ENCODE results near the gene USP17L19. TPM values are rescaled to one million over a fixed set of nuclear protein-coding genes. Genes with fewer than 3 reads are reported as not detected.

Gene USP17L19
- total RNA-seq, result not detected in 2 replicates

GRCh38 chr4:9253078-9253477 is at the start of gene USP17L19:
Gene USP17L19, plus strand, starts transcription at chr4:9253378. Its CDS starts 0 bp downstream, at chr4:9253378.

GRCh38 chr4:9210357-9210756 is 42.8 kb upstream of the USP17L19 start, which contains the start of gene USP17L10:
Gene USP17L10, plus strand, starts transcription at chr4:9210657. Its CDS starts 0 bp downstream, at chr4:9210657.

GRCh38 chr4:9215105-9215504 is 38.1 kb upstream of the USP17L19 start, which contains the start of gene USP17L11:
Gene USP17L11, plus strand, starts transcription at chr4:9215405. Its CDS starts 0 bp downstream, at chr4:9215405.

GRCh38 chr4:9219852-9220251 is 33.3 kb upstream of the USP17L19 start, which contains the start of gene USP17L12:
Gene USP17L12, plus strand, starts transcription at chr4:9220152. Its CDS starts 0 bp downstream, at chr4:9220152.

GRCh38 chr4:9224596-9224995 is 28.6 kb upstream of the USP17L19 start, which contains the start of gene USP17L13:
Gene USP17L13, plus strand, starts transcription at chr4:9224896. Its CDS starts 0 bp downstream, at chr4:9224896.

GRCh38 chr4:9234085-9234484 is 19.1 kb upstream of the USP17L19 start, which contains the start of gene USP17L15:
Gene USP17L15, plus strand, starts transcription at chr4:9234385. Its CDS starts 0 bp downstream, at chr4:9234385.

GRCh38 chr4:9243579-9243978 is 9.6 kb upstream of the USP17L19 start, which contains the start of gene USP17L17:
Gene USP17L17, plus strand, starts transcription at chr4:9243879. Its CDS starts 0 bp downstream, at chr4:9243879.

GRCh38 chr4:9247953-9248680 is 5.1 kb upstream of the USP17L19 start, which contains the start of gene USP17L18:
Gene USP17L18, plus strand, starts transcription at chr4:9248630. Its CDS starts 0 bp downstream, at chr4:9248630.

GRCh38 chr4:9257824-9258223 is 4.6 kb downstream of the USP17L19 start, which contains the start of gene USP17L20:
Gene USP17L20, plus strand, starts transcription at chr4:9258124. Its CDS starts 0 bp downstream, at chr4:9258124.

GRCh38 chr4:9262572-9262971 is 9.4 kb downstream of the USP17L19 start, which contains the start of gene USP17L21:
Gene USP17L21, plus strand, starts transcription at chr4:9262872. Its CDS starts 0 bp downstream, at chr4:9262872.

GRCh38 chr4:9267319-9267718 is 14.1 kb downstream of the USP17L19 start, which contains the start of gene USP17L22:
Gene USP17L22, plus strand, starts transcription at chr4:9267619. Its CDS starts 0 bp downstream, at chr4:9267619.

Other genes with a start within 250 kb of the USP17L19 start
- not detected in 2 replicates for gene FAM90A26, start 83.0 kb upstream of the USP17L19 start, total RNA-seq
- not detected in 2 replicates for gene USP17L10, start 42.7 kb upstream of the USP17L19 start, total RNA-seq
- gene USP17L11, start 38.0 kb upstream of the USP17L19 start, total RNA-seq, result not detected in 2 replicates
- gene USP17L12, start 33.2 kb upstream of the USP17L19 start, total RNA-seq, result not detected in 2 replicates
- gene USP17L13, start 28.5 kb upstream of the USP17L19 start, total RNA-seq, result not detected in 2 replicates
- gene USP17L15, start 19.0 kb upstream of the USP17L19 start, total RNA-seq, result not detected in 2 replicates
- gene USP17L17, start 9.5 kb upstream of the USP17L19 start, total RNA-seq, result not detected in 2 replicates
- not detected in 2 replicates for gene USP17L18, start 4.7 kb upstream of the USP17L19 start, total RNA-seq
- not detected in 2 replicates for gene USP17L20, start 4.7 kb downstream of the USP17L19 start, total RNA-seq
- not detected in 2 replicates for gene USP17L21, start 9.5 kb downstream of the USP17L19 start, total RNA-seq
- not detected in 2 replicates for gene USP17L22, start 14.2 kb downstream of the USP17L19 start, total RNA-seq
- gene USP17L24, start 71.8 kb downstream of the USP17L19 start, total RNA-seq, result not detected in 2 replicates
- not detected in 2 replicates for gene USP17L25, start 76.5 kb downstream of the USP17L19 start, total RNA-seq
- not detected in 2 replicates for gene USP17L26, start 81.3 kb downstream of the USP17L19 start, total RNA-seq
- not detected in 2 replicates for gene USP17L5, start 86.0 kb downstream of the USP17L19 start, total RNA-seq
- gene USP17L27, start 90.8 kb downstream of the USP17L19 start, total RNA-seq, result not detected in 2 replicates
- gene USP17L28, start 95.5 kb downstream of the USP17L19 start, total RNA-seq, result not detected in 2 replicates
- not detected in 2 replicates for gene USP17L29, start 100.3 kb downstream of the USP17L19 start, total RNA-seq
- not detected in 2 replicates for gene USP17L30, start 109.8 kb downstream of the USP17L19 start, total RNA-seq
- not detected in 2 replicates for gene DEFB131A, start 191.0 kb downstream of the USP17L19 start, total RNA-seq